A673 (cell line): Measurements from ENCODE around the gene CASTOR2. TPM values are rescaled to one million over a fixed set of nuclear protein-coding genes. Genes with fewer than 3 reads are reported as not detected.
"Not testable (repeated sequence)": the region's sequence is repeated elsewhere in the genome, so short reads cannot be mapped to it uniquely, and the experiment has no call there.

ENCODE experiments used
- BruUV-seq: library from RNA; stranded (reverse); fragments of 400-500 nt; replicated peaks from 2 replicates; lab custom pipeline; 2021; lab: Mats Ljungman, UMichigan
- CTCF ChIA-PET: fragments of 300-600 bp; sonication (Branson Sonifier 250); formaldehyde crosslinking; loops from one replicate; lab custom pipeline; 2022; ENCODE audit warnings: antibody characterized with exemption; lab: Charles Lee
- POLR2A ChIA-PET: fragments of 300-600 bp; sonication (Branson Sonifier 250); formaldehyde crosslinking; loops from one replicate; lab custom pipeline; 2022; ENCODE audit warnings: antibody characterized with exemption; ENCODE audit not compliant: low non-redundant PET; lab: Charles Lee
- DNase-seq: peaks from one replicate; pipeline ENCODE4 v3.0.0-alpha.2; 2015; ENCODE audit warnings: low spot score
- H3K27ac ChIP-seq: fragments of 200-600 bp; sonication (generic); 2 replicates; pipeline ENCODE4 v1.5.1; 2016; ENCODE audit warnings: mixed run types, low read depth, mild to moderate bottlenecking, mixed read lengths, antibody characterized with exemption, low read length; ENCODE audit not compliant: poor library complexity, severe bottlenecking
- H3K27me3 ChIP-seq: fragments of 200-600 bp; sonication (generic); replicated peaks from 2 replicates; pipeline ENCODE4 v1.6.1; 2017; ENCODE audit warnings: mixed run types, low read depth, mild to moderate bottlenecking, mixed read lengths, antibody characterized with exemption, low read length; ENCODE audit not compliant: insufficient read depth, poor library complexity
- H3K36me3 ChIP-seq: fragments of 200-600 bp; sonication (generic); 2 replicates; pipeline ENCODE4 v1.6.1; 2016; ENCODE audit warnings: mixed run types, mild to moderate bottlenecking, mixed read lengths, antibody characterized with exemption, low read length; ENCODE audit not compliant: insufficient read depth, poor library complexity, severe bottlenecking
- H3K4me1 ChIP-seq: fragments of 200-600 bp; sonication (generic); 2 replicates; pipeline ENCODE4 v1.6.1; 2017; ENCODE audit warnings: mixed run types, mild to moderate bottlenecking, mixed read lengths, antibody characterized with exemption, low read length; ENCODE audit not compliant: insufficient read depth, poor library complexity, severe bottlenecking
- H3K4me3 ChIP-seq: fragments of 200-600 bp; sonication (generic); 2 replicates; pipeline ENCODE4 v1.5.1; 2016; ENCODE audit warnings: low read depth, mixed run types, mild to moderate bottlenecking, mixed read lengths, low read length; ENCODE audit not compliant: poor library complexity, severe bottlenecking
- H3K9me3 ChIP-seq: fragments of 200-600 bp; sonication (generic); 2 replicates; pipeline ENCODE4 v1.6.1; 2016; ENCODE audit warnings: mixed run types, low read depth, mild to moderate bottlenecking, mixed read lengths, antibody characterized with exemption, low read length; ENCODE audit not compliant: poor library complexity, severe bottlenecking
- intact Hi-C: fragments of 100-400 bp; cut with micrococcal nuclease; formaldehyde crosslinking; loops from one replicate; pipeline ENCODE4 v1.10.0; 2022; ENCODE audit not compliant: unreplicated experiment
- total RNA-seq: library from RNA; stranded (reverse); gene quantifications from 2 replicates; pipeline ENCODE4 v1.2.3, GENCODE V29; 2021

The CASTOR2 gene
- total RNA-seq, 1 experiment from 2014 or later, result 20.5 TPM

- intact Hi-C loops, DNase-seq, H3K4me3 ChIP-seq, H3K27me3 ChIP-seq, POLR2A ChIA-PET, H3K4me1 ChIP-seq, H3K9me3 ChIP-seq, H3K36me3 ChIP-seq, BruUV-seq, CTCF ChIA-PET, H3K27ac ChIP-seq: not testable (repeated sequence)
These were observed 2.4 kb downstream of the CASTOR2 start for GRCh38 chr7:74966909-74967308.

- H3K36me3 ChIP-seq, H3K27ac ChIP-seq, CTCF ChIA-PET, DNase-seq, intact Hi-C loops, H3K9me3 ChIP-seq, H3K27me3 ChIP-seq, H3K4me1 ChIP-seq, BruUV-seq, H3K4me3 ChIP-seq, POLR2A ChIA-PET: not testable (repeated sequence)
These were observed 6.9 kb downstream of the CASTOR2 start for GRCh38 chr7:74971431-74971830.

- H3K4me1 ChIP-seq, H3K36me3 ChIP-seq, H3K27me3 ChIP-seq, CTCF ChIA-PET, DNase-seq, H3K27ac ChIP-seq, BruUV-seq, H3K9me3 ChIP-seq, POLR2A ChIA-PET, intact Hi-C loops, H3K4me3 ChIP-seq: not testable (repeated sequence)
These were observed 7.9 kb downstream of the CASTOR2 start for GRCh38 chr7:74972377-74972776.

- intact Hi-C loops, result not testable (repeated sequence)
These were observed 11.5 kb downstream of the CASTOR2 start for GRCh38 chr7:74975959-74976358.

GRCh38 chr7:74977523-74977922 is 13.0 kb downstream of the CASTOR2 start:
- H3K27ac ChIP-seq, H3K9me3 ChIP-seq, intact Hi-C loops, DNase-seq, H3K4me1 ChIP-seq, H3K4me3 ChIP-seq, POLR2A ChIA-PET, BruUV-seq, H3K27me3 ChIP-seq, H3K36me3 ChIP-seq, CTCF ChIA-PET: not testable (repeated sequence)

More at GRCh38 chr7:74975959-74976358, 11.5 kb downstream of the CASTOR2 start:
- H3K36me3 ChIP-seq, H3K9me3 ChIP-seq, POLR2A ChIA-PET, H3K4me3 ChIP-seq, H3K27me3 ChIP-seq, H3K4me1 ChIP-seq, CTCF ChIA-PET, BruUV-seq, H3K27ac ChIP-seq, DNase-seq: not testable (repeated sequence)

- POLR2A ChIA-PET, H3K27me3 ChIP-seq, intact Hi-C loops, CTCF ChIA-PET, H3K36me3 ChIP-seq, H3K4me3 ChIP-seq, H3K27ac ChIP-seq, H3K9me3 ChIP-seq, H3K4me1 ChIP-seq, BruUV-seq, DNase-seq: not testable (repeated sequence)
These were observed 23.9 kb downstream of the CASTOR2 start for GRCh38 chr7:74988436-74988835.
